SK-N-SH (cell line): Measurements from ENCODE around the gene RPL3. TPM values are rescaled to one million over a fixed set of nuclear protein-coding genes. Genes with fewer than 3 reads are reported as not detected.

Experiments
- CTCF ChIA-PET: fragments of 300-600, 350-600 bp; formaldehyde crosslinking; extraction: SDS; loops from one replicate; lab custom pipeline; 2021; lab: Yijun Ruan, JAX
- POLR2A ChIA-PET: fragments of 350-600 bp; sonication (Branson Sonifier 250); formaldehyde crosslinking; extraction: SDS; loops from one replicate; lab custom pipeline; 2020; ENCODE audit warnings: antibody characterized with exemption, inconsistent platforms; lab: Yijun Ruan, JAX
- DNase-seq: peaks from one replicate; pipeline ENCODE4 v3.0.0; 2012
- H2AFZ ChIP-seq: fragments of 200-600 bp; sonication (generic); 2 replicates; pipeline ENCODE4 v1.8.1; 2016; ENCODE audit warnings: antibody characterized with exemption, mild to moderate bottlenecking, low read depth
- H3F3A ChIP-seq: fragments of 200-600 bp; sonication (generic); replicated peaks from 2 replicates; pipeline ENCODE3; 2016; ENCODE audit warnings: antibody characterized with exemption, mild to moderate bottlenecking; ENCODE audit not compliant: insufficient read depth
- H3K27ac ChIP-seq, 2 experiments: fragments of 200-500 bp in 1 of 2; fragments of 200-600 bp in 1 of 2; sonication (Bioruptor generic) in 1 of 2; sonication (generic), shearing (Covaris generic) in 1 of 2; 2 replicates each; pipeline versions ENCODE4 v1.5.1 to v1.6.1; 2014 to 2016; ENCODE audit warnings: low read depth in 2 of 2, inconsistent platforms in 1 of 2, low read length in 1 of 2, mild to moderate bottlenecking in 1 of 2, mixed read lengths in 1 of 2
- H3K27me3 ChIP-seq: fragments of 200-600 bp; sonication (generic), shearing (Covaris generic); 2 replicates; pipeline ENCODE4 v1.6.1; 2016; ENCODE audit warnings: mixed run types; ENCODE audit not compliant: insufficient read depth
- H3K36me3 ChIP-seq, 2 experiments: fragments of 200-500 bp in 1 of 2; fragments of 200-600 bp in 1 of 2; sonication (Bioruptor generic) in 1 of 2; sonication (generic) in 1 of 2; replicated peaks in 1 of 2; 2 replicates each; pipeline versions ENCODE3 to v1.5.1; 2014 to 2016; ENCODE audit warnings: low read length in 1 of 2, mild to moderate bottlenecking in 1 of 2; ENCODE audit not compliant: insufficient read depth in 2 of 2, control insufficient read depth in 1 of 2
- H3K4me1 ChIP-seq, 2 experiments: fragments of 200-500 bp in 1 of 2; fragments of 200-600 bp in 1 of 2; sonication (Bioruptor generic) in 1 of 2; sonication (generic), shearing (Covaris generic) in 1 of 2; 2 replicates each; pipeline versions ENCODE4 v1.5.1 to v1.6.1; 2014 to 2016; ENCODE audit warnings: low read depth in 1 of 2, low read length in 1 of 2, mixed run types in 1 of 2; ENCODE audit not compliant: insufficient read depth in 2 of 2, control insufficient read depth in 1 of 2
- H3K4me2 ChIP-seq: fragments of 200-600 bp; sonication (generic), shearing (Covaris generic); 2 replicates; pipeline ENCODE4 v1.6.1; 2017; ENCODE audit warnings: mixed run types
- H3K4me3 ChIP-seq, 2 experiments: fragments of 200-500 bp in 1 of 2; fragments of 200-600 bp in 1 of 2; sonication (Bioruptor generic) in 1 of 2; sonication (generic), shearing (Covaris generic) in 1 of 2; 2 replicates each; pipeline versions ENCODE4 v1.5.1 to v1.8.1; 2014 to 2016; ENCODE audit warnings: low read depth in 2 of 2, inconsistent platforms in 1 of 2, low read length in 1 of 2, mild to moderate bottlenecking in 1 of 2, mixed read lengths in 1 of 2, moderate library complexity in 1 of 2
- H3K79me2 ChIP-seq: fragments of 200-600 bp; sonication (generic); 2 replicates; pipeline ENCODE4 v1.8.1; 2017; ENCODE audit warnings: mild to moderate bottlenecking; ENCODE audit not compliant: insufficient read depth
- H3K9ac ChIP-seq: fragments of 200-600 bp; sonication (generic); 2 replicates; pipeline ENCODE4 v1.6.1; 2017; ENCODE audit warnings: mixed run types
- H3K9me2 ChIP-seq: fragments of 200-600 bp; sonication (generic); 2 replicates; pipeline ENCODE4 v1.6.1; 2017; ENCODE audit warnings: mixed run types
- H3K9me3 ChIP-seq: fragments of 200-600 bp; sonication (generic); 2 replicates; pipeline ENCODE4 v1.6.1; 2017; ENCODE audit warnings: mixed run types, mild to moderate bottlenecking, moderate library complexity
- H4K20me1 ChIP-seq: fragments of 200-600 bp; sonication (generic); 2 replicates; pipeline ENCODE4 v1.6.1; 2017; ENCODE audit warnings: mild to moderate bottlenecking, mixed run types; ENCODE audit not compliant: insufficient read depth
- CTCF ChIP-seq: fragments of 200-600 bp; sonication (generic); IDR thresholded peaks from 2 replicates; pipeline ENCODE4 v1.6.1; 2017; ENCODE audit warnings: antibody characterized with exemption, mild to moderate bottlenecking, moderate library complexity
- FOXJ3 ChIP-seq: sonication (generic); formaldehyde crosslinking; IDR thresholded peaks from 2 replicates; pipeline ENCODE4 v1.5.1; 2020; ENCODE audit warnings: mild to moderate bottlenecking, missing genetic modification reagents
- GABPA ChIP-seq: IDR thresholded peaks from 2 replicates; pipeline ENCODE4 v1.4.0; 2012; ENCODE audit warnings: low read depth, mild to moderate bottlenecking
- PBX3 ChIP-seq: IDR thresholded peaks from 2 replicates; pipeline ENCODE4; 2012
- POLR2AphosphoS5 ChIP-seq: IDR thresholded peaks from 2 replicates; pipeline ENCODE4 v1.6.1; 2012; ENCODE audit warnings: low read depth, low read length
- RCOR1 ChIP-seq: fragments of 150-350 bp; IDR thresholded peaks from 2 replicates; pipeline ENCODE4 v1.6.1; 2017; ENCODE audit warnings: antibody characterized with exemption, low read length
- RFX5 ChIP-seq: IDR thresholded peaks from 2 replicates; pipeline ENCODE4 v1.6.1; 2012; ENCODE audit warnings: mild to moderate bottlenecking, improper control_type of control experiment, low read length
- RXRA ChIP-seq: IDR thresholded peaks from 2 replicates; pipeline ENCODE4 v1.4.0; 2012; ENCODE audit warnings: low read depth, mild to moderate bottlenecking, borderline replicate concordance
- SMC3 ChIP-seq: IDR thresholded peaks from 2 replicates; pipeline ENCODE4 v1.6.1; 2012; ENCODE audit warnings: low read depth, low read length, improper control_type of control experiment
- TEAD4 ChIP-seq: IDR thresholded peaks from 2 replicates; pipeline ENCODE4 v1.4.0; 2012; ENCODE audit warnings: mild to moderate bottlenecking, borderline replicate concordance; ENCODE audit not compliant: insufficient read depth
- WGBS: methylation state at CpG from one replicate; pipeline ENCODE4 v1.1.6; 2017; ENCODE audit warnings: low lambda C conversion rate; 5-methylcytosine and 5-hydroxymethylcytosine counted together
- polyA plus RNA-seq, 3 experiments: library from polyadenylated mRNA; depleted of rRNA; stranded (reverse); fragments of >200 nt; gene quantifications; 2 replicates each; pipeline ENCODE4 v1.2.3, GENCODE V29; 2012

RPL3 gene
- polyA plus RNA-seq, 1 of the 3 experiments (the other 2 are of a cell fraction) = 4,976 TPM

DNA sequence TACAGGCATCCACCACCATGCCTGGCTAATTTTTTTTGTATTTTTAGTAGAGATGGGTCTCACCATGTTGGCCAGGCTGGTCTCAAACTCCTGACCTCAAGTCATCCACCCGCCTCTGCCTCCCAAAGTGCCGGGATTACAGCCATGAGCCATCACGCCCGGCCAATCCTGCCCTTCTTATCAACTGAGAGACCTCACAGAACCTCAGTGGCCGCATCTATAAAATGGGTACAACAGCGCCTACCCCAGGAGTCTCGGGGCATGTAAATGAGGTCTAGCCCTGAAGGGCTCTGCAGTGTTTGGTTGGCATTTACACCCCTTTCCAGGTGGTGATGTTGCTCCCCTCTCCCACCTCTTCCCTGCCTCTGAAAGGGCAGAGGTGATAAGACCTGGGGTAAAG, 42.1 kb upstream of the RPL3 start:
- H3K9ac ChIP-seq = no peak overlapping the region
- POLR2A ChIA-PET = no interaction called here
- no peak overlapping the region for H2AFZ ChIP-seq
- TF ChIP-seq POLR2AphosphoS5 (no peak), RXRA (no peak), FOXJ3 (CRISPR knock-in tag) (no peak), RFX5 (no peak)
- TF ChIP-seq, all 33 proteins: peak for 0
- Histone ChIP-seq H3F3A (no peaks in the 10 kb centered on the region), H3K36me3 (no peaks in the 10 kb centered on the region), H3K27ac (no peak overlapping the region), H3K79me2 (no peaks in the 10 kb centered on the region), H3K4me2 (no peak overlapping the region), H3K4me3 (no peak overlapping the region), H3K9me3 (no peaks in the 10 kb centered on the region), H3K4me1 (peaks cover 0 to 21% of the 10 kb centered on the region in 2 experiments; a peak in 1 of 4 replicates), H3K27me3 (no peaks in the 10 kb centered on the region), H3K9me2 (no peaks in the 10 kb centered on the region), H4K20me1 (no peaks in the 10 kb centered on the region)
- CTCF ChIA-PET = no interaction called here
- WGBS = 100% methylated on average over 1 of the region's 7 CpGs
- DNase-seq = no peak

GRCh38 chr22:39360674-39361413, 41.4 kb upstream of the RPL3 start:
- Histone ChIP-seq H3K9me2 (no peaks in the 10 kb centered on the region), H3K27me3 (no peaks in the 10 kb centered on the region), H3K36me3 (no peaks in the 10 kb centered on the region), H3K9ac (no peak overlapping the region), H3K9me3 (no peaks in the 10 kb centered on the region), H3K4me2 (no peak overlapping the region), H3K27ac (no peak overlapping the region), H2AFZ (no peak overlapping the region), H4K20me1 (no peaks in the 10 kb centered on the region), H3K79me2 (no peaks in the 10 kb centered on the region), H3K4me3 (no peak overlapping the region), H3K4me1 (peaks cover 0 to 21% of the 10 kb centered on the region in 2 experiments; a peak in 1 of 4 replicates), H3F3A (no peaks in the 10 kb centered on the region)
- WGBS = 80% methylated on average over 7 of the region's 14 CpGs
- CTCF ChIA-PET = interaction anchor here (0.7 kb wide), 1 partner anchor 39 kb away, joined by 3 read pairs; the partner anchor contains the start of gene TAB1
- no peak for DNase-seq
- POLR2A ChIA-PET = no interaction called here
- TF ChIP-seq CTCF = no peak
- no peak for TF ChIP-seq PBX3
- TF ChIP-seq GABPA = no peak
- no peak for TF ChIP-seq SMC3
- TF ChIP-seq RCOR1 = no peak
- TF ChIP-seq TEAD4 = no peak
